Measurements from ENCODE around the gene ATG2A. TPM values are rescaled to one million over a fixed set of nuclear protein-coding genes. Genes with fewer than 3 reads are reported as not detected.

ATG2A gene
- total and polyA plus RNA-seq, 8 donors: 12.2 to 77.6 (median 26.6) TPM

- Histone ChIP-seq H3K4me1 (peaks cover 0 to 10% (median 5%) of the 10 kb centered on the region in 4 donors), H3K27me3 (no peaks in the 10 kb centered on the region), H3K27ac (no peak overlapping the region), H3K36me3 (peaks cover 49 to 69% (median 67%) of the 10 kb centered on the region in 4 donors), H3K9me3 (no peaks in the 10 kb centered on the region), H3K4me3 (no peak overlapping the region)
- 89 to 94% (median 91%) methylated on average over 6 to 12 of the region's 12 CpGs for WGBS, 5 donors
- no peak for DNase-seq
- intact Hi-C loops (cut with DNase I; ENCODE audit: low total_unique reads): no loop called here
- TF ChIP-seq EP300 (IDR thresholded peaks at IDR 0.05) (no peak), CTCF (IDR thresholded peaks at IDR 0.05) (no peak), POLR2AphosphoS5 (IDR thresholded peaks at IDR 0.05) (no peak), POLR2A (IDR thresholded peaks at IDR 0.05) (no peak)
These were observed 16.4 kb upstream of the ATG2A start for GRCh38 chr11:64933213-64933934.

GRCh38 chr11:64932324-64932723 lies 15.3 kb upstream of the ATG2A start:
- no peak for DNase-seq
- H3K9me3 ChIP-seq: no peaks in the 10 kb centered on the region
- H3K27ac ChIP-seq: no peak overlapping the region
- TF ChIP-seq EP300 (IDR thresholded peaks at IDR 0.05): no peak
- no peak for TF ChIP-seq POLR2AphosphoS5 (IDR thresholded peaks at IDR 0.05)
- no peak for TF ChIP-seq POLR2A (IDR thresholded peaks at IDR 0.05)
- no peak for TF ChIP-seq CTCF (IDR thresholded peaks at IDR 0.05)
- WGBS, 5 donors: 84 to 90% (median 87%) methylated on average over 5 of the region's 5 CpGs
- H3K36me3 ChIP-seq: peaks cover 52 to 79% (median 77%) of the 10 kb centered on the region in 4 donors
- H3K4me1 ChIP-seq: peaks cover 0 to 10% (median 5%) of the 10 kb centered on the region in 4 donors
- H3K4me3 ChIP-seq: no peak overlapping the region
- H3K27me3 ChIP-seq: no peaks in the 10 kb centered on the region
- intact Hi-C loops (cut with DNase I; ENCODE audit: low total_unique reads): no loop called here

- 90 to 98% (median 96%) methylated on average over 6 to 7 of the region's 7 CpGs for WGBS, 5 donors
- H3K27me3 ChIP-seq: no peaks in the 10 kb centered on the region
- TF ChIP-seq CTCF (IDR thresholded peaks at IDR 0.05) (no peak), EP300 (IDR thresholded peaks at IDR 0.05) (no peak), POLR2AphosphoS5 (IDR thresholded peaks at IDR 0.05) (no peak), POLR2A (IDR thresholded peaks at IDR 0.05) (no peak)
- no peaks in the 10 kb centered on the region for H3K9me3 ChIP-seq
- no peak for DNase-seq
- intact Hi-C loops (cut with DNase I; ENCODE audit: low total_unique reads): no loop called here
- H3K4me3 ChIP-seq: no peak overlapping the region
- no peak overlapping the region for H3K27ac ChIP-seq
- peaks cover 0 to 16% (median 9%) of the 10 kb centered on the region in 4 donors for H3K4me1 ChIP-seq
- peaks cover 52 to 89% (median 82%) of the 10 kb centered on the region in 4 donors for H3K36me3 ChIP-seq
These were observed 14.3 kb upstream of the ATG2A start for GRCh38 chr11:64931290-64931689.

- intact Hi-C loops (cut with DNase I; ENCODE audit: low total_unique reads): no loop called here
- TF ChIP-seq POLR2AphosphoS5 (IDR thresholded peaks at IDR 0.05) (no peak), POLR2A (IDR thresholded peaks at IDR 0.05) (no peak), EP300 (IDR thresholded peaks at IDR 0.05) (no peak), CTCF (IDR thresholded peaks at IDR 0.05) (no peak)
- no peaks in the 10 kb centered on the region for H3K27me3 ChIP-seq
- no peak overlapping the region for H3K27ac ChIP-seq
- DNase-seq: no peak
- 93 to 99% (median 94%) methylated on average over 6 of the region's 6 CpGs for WGBS, 5 donors
- H3K9me3 ChIP-seq: no peaks in the 10 kb centered on the region
- no peak overlapping the region for H3K4me3 ChIP-seq
- peaks cover 8 to 19% (median 15%) of the 10 kb centered on the region in 4 donors for H3K4me1 ChIP-seq
- H3K36me3 ChIP-seq: peaks cover 52 to 89% (median 83%) of the 10 kb centered on the region in 4 donors
These were observed 13.3 kb upstream of the ATG2A start for GRCh38 chr11:64930340-64930739.

All from stomach (tissue), 9 donors.